HPDE6-E6E7 (cell line): Measurements from ENCODE around the gene CLGN.

Experiments used
- DNase-seq: peaks from one replicate; pipeline ENCODE4 v3.0.0; 2011; ENCODE audit warnings: missing footprints; ENCODE audit errors: extremely low spot score

Gene CLGN

DNA sequence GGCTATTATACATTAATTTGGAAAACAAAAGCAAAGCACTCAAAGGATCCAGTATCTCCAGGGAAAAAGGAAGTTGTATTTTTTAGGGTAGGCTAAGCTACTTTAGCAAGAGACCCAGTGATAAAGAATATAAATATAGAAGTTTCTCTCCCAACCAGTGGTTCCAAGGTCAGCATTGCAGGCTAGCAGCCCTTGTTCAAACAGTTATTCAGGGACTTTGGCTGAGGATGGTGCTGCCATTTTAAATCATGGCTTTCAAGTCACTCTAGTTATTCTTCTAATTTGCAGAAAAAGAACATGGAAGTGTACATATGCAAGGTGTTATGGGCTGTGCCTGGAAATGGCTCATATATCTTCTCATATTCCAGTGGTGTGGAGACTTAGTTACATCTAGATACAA, 44.7 kb downstream of the CLGN start:
- DNase-seq = no peak

GRCh38 chr4:140374130-140374477, 53.3 kb downstream of the CLGN start:
- no peak for DNase-seq

- peak; percentile 100 for DNase-seq
Measured at GRCh38 chr4:140373328-140374129, 53.9 kb downstream of the CLGN start, which contains the start of gene SCOC. Gene SCOC (plus strand): TSS chr4:140373646. CDS start chr4:140379171, 5,525 bp downstream.

DNA sequence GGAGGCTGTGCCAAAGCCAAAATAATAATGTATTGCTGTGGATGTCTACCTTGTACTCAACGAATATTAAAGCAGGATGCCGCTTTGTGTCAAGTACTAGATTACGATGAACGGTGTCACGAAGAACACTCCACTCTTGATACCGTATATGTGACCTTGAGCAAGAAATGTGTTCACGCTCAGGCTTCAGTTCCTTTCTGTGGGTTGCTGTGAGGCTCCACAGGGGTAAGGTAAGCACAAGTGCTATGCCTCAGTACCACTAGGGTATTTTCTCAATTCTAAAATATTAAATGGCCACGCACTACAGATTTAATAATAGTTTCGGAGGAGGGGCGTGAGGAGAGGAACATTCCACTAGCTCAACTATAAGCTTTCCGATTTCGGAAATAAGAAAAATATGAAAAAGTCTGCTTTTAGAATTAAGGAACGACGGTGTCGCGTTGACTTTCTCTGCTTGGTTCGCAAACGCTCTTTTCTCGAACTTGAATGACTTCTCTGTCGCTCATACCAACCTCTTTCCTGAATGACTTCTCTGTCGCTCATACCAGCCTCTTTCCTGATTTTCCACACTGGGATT, 54.6 kb downstream of the CLGN start:
- no peak for DNase-seq

DNA sequence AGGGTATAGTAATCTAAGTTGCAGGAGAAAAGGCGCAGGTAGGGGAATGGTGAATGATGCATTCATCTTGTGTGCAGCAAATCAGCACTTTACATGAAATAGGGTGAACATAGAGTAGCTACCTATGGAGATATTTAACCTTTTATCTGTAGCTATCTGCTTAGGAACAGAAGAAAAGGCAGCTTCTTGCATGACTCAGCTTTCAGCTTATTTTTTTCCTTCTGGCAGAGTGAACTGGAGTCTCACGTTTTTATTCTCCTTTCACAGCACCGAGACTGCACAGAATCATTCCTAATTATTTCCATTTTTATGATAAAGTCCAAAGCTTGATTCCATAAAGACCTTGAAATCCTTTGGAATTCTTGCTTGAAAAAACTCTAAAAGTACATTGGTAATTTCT, 58.8 kb downstream of the CLGN start:
- no peak for DNase-seq

- DNase-seq = peak; percentile 16
Measured at GRCh38 chr4:140367738-140368137, 59.7 kb downstream of the CLGN start.

GRCh38 chr4:140363558-140363957, 63.9 kb downstream of the CLGN start:
- DNase-seq = no peak

DNA sequence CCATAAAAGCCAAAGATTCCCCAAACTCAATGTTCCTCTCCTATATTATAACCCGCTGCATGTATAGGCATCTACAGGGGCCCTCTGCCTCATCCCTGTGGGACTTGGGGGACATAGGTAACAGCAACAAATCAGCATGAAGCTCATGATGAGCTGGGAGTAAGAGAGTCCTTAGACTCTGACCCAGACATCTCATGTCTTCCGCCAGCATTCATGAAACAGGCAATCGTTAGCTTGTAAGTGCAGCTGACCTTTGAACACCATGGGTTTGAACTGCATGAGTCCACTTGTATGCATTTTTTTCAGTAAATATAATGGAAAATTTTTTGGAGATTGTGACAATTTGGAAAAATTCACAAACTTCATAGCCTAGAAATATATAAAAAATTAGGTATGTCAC, 64.4 kb downstream of the CLGN start:
- DNase-seq = no peak

DNA sequence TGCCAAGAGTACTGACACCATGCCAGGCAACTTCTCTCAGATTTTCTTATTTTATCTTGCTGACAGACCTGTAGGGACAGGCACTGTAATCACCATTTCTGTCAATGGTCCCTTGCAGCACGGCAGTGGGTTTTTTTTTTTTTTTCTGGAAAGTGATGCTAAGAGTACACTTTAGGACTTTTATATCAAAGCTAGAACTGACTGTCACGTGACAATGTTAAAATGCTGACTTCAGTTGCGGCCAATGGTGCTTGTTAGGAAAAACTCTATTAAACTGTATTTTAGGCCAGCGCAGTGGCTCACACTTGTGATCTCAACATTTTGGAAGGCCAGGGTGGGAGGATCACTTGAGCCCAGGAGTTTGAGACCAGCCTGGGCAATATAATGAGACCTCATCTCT, 66.3 kb downstream of the CLGN start:
- DNase-seq = no peak

DNA sequence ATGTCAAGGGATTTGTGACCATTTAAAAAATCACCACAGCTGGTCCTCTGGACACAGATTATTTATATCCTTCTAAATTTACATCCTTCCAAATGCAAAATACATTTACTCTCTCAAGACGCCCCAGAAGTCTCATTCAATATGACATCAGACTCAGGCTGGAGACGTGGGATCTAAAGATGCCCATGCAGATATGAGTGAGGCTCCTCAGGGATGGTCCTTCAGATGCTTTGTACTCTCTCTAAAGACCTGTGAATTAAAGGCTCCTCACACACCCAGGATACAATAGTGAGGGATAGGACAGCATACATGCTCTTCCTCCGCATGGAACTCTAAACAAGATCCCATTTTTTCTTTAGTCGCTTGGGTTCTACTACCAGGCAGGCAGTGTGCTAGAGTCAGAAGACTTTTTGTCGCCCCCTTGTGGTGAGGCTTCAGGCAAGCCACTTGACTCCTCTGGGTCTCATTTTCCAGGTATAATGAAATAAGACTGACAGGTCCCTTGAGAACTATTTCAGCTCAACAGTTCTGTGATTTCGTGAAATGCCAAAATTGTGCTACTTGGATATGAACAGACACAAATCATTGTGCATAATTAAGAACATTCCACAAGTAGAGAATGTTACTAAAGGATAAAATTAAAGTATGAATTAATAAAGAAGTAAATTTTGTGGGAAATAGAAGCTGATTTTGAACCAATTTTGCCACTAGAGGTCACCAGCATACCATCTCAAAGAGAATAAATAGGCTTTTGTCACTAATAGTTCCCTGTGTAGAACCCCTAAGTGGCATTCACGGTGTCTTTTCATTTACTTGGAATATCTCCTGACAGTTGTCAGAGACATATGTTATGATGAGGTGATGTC, 67.7 kb downstream of the CLGN start:
- peak; percentile 39 for DNase-seq

GRCh38 chr4:140358281-140358680, 69.2 kb downstream of the CLGN start:
- DNase-seq = no peak

GRCh38 chr4:140357868-140358267, 69.6 kb downstream of the CLGN start:
- DNase-seq = no peak

GRCh38 chr4:140355288-140355687, 72.2 kb downstream of the CLGN start:
- DNase-seq = no peak

GRCh38 chr4:140353786-140354185, 73.7 kb downstream of the CLGN start:
- no peak for DNase-seq

DNA sequence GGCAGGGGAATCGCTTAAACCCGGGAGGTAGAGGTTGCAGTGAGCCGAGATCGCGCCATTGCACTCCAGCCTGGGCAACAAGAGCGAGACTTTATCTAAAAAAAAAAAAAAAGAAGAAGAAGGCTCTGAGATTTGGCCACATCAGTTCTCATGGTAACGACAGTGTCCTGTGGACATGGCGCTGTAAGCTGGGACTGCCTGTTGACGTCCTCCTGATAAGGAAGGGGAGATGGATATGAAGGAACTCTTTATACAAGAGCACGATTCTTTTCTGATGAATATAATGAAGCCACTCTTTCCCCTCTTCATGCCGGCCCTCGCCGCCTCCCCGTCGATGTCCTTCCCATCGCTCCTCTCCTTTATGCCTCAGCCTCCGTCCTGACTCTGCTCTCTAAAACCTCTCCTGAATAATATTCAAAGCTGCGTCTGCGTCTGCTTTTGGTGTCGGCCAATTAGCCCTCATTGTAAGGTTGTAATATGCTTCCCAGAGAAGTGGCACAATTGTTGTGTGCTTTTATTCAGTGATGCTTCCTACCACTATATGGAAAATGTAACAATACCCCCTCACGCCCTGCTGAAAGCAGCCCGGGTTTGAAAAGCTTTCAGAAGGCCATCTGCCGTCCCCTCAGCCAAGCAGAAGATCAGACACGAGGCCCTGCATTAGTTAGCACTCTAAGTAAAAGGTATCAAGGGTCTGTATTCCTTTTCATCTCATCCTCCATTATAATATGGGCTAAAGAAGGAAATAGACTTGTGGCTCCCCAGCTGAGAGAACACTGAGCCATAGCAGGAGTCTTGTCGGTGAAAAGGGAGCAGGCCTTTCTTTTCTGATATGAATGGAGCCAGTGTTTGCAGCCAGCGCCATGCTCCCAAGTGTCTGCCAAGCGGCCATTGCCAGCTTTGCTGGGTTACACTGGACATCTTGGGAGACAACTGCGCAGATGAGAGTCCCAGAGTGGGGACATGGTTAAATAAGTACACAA, 76.1 kb downstream of the CLGN start:
- DNase-seq = no peak

- DNase-seq = no peak
Measured at GRCh38 chr4:140349816-140350215, 77.6 kb downstream of the CLGN start.

DNA sequence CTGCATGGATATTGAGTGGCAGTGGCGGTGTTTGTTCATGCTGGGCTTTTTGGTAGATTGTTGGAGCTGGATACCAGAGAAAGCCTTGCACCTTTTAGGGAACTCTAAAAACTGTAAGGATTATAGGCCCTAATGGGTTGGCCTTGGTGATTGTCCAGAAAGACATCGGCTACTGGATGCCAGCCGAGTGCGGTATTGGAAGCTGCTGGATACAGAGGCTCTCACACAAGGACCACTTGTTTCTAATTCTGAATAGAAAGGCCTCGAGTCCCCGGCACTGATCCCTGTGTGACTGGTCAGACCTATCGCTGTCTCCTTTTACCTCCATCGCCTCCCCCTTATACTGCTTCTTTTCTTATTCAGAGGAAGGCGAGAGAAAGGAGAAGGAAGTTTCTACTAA, 81.3 kb downstream of the CLGN start:
- DNase-seq = no peak

DNA sequence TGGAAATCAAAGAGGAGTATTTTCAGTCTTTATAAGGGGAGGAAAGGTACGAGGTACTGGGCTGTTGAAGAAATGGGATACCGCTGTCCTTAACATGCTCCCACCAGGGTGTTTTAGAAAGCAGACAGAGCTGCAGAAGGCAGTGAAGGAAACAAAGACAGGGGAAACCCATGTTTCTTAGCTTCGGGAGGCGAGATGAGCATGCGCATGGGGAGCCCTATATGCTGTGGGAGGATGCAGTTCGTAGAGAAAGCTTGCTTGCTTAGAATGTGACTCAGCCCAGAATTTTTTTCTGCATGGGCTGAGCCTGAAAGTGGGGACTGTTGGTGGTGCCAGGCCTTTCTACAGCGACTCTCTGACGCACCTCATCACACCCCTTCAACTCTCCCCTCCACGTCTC, 82.8 kb downstream of the CLGN start:
- DNase-seq = no peak

GRCh38 chr4:140344101-140344500, 83.3 kb downstream of the CLGN start:
- DNase-seq = no peak

GRCh38 chr4:140343303-140343702, 84.1 kb downstream of the CLGN start:
- peak; percentile 38 for DNase-seq

DNA sequence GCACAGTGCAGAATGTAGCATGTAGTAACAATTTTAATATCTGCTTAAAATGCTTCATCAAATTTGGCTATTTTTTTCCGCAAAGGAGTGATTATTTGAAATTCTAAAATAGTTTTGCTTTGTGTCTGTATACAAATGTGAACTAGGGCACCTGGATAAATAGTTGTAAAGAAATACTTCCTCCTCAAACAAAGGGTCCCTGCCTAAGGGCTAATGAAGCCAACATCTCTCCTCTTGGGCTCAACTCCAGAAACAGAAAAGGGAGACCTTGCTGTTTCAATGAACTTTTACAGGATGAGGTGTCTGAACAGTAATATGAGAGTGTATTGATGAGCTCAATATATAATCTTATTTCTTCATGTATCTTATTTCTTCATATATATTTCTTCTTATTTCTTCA, 84.8 kb downstream of the CLGN start:
- no peak for DNase-seq
